Upper lobe of left lung (tissue), 4 donors: ENCODE results near the gene OR52A1.

Source experiments
- EP300 ChIP-seq, 4 donors: sonication (generic); formaldehyde crosslinking; IDR thresholded peaks; one replicate each; pipeline ENCODE4 v1.5.1; 2017; ENCODE audit warnings: antibody characterized with exemption in 4 of 4, control low read depth in 2 of 4
- POLR2A ChIP-seq, 4 donors: fragments of 450-650 bp; IDR thresholded peaks; one replicate each; pipeline ENCODE4 v1.5.1; 2016 to 2017; ENCODE audit warnings: antibody characterized with exemption in 4 of 4, mild to moderate bottlenecking in 2 of 4
- TF ChIP-seq, protein P1 (sequence below), 6 experiments: fragments of 450-650 bp in 4 of 6; fragments of 200-600 bp in 2 of 6; sonication (generic) in 2 of 6; IDR thresholded peaks; one replicate each; pipeline ENCODE4 v1.5.1; 2016 to 2019; ENCODE audit warnings: antibody characterized with exemption in 6 of 6

DNA sequence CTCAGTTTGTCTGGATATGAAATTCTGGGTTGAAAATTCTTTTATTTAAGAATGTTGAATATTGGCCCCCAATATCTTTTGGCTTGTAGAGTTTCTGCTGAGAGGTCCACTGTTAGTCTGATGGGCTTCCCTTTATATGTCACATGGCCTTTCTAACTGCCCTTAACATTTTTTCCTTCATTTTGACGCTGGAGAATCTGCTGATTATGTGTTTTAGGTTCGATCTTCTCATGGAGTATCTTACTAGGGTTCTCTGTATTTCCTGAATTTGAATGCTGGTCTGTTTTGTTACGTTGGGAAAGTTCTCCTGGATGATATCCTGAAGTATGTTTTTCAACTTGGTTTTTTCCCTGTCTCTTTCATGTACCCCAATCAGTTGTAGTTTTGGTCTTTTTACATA, 39.2 kb downstream of the OR52A1 start:
- TF ChIP-seq, protein P1, sequence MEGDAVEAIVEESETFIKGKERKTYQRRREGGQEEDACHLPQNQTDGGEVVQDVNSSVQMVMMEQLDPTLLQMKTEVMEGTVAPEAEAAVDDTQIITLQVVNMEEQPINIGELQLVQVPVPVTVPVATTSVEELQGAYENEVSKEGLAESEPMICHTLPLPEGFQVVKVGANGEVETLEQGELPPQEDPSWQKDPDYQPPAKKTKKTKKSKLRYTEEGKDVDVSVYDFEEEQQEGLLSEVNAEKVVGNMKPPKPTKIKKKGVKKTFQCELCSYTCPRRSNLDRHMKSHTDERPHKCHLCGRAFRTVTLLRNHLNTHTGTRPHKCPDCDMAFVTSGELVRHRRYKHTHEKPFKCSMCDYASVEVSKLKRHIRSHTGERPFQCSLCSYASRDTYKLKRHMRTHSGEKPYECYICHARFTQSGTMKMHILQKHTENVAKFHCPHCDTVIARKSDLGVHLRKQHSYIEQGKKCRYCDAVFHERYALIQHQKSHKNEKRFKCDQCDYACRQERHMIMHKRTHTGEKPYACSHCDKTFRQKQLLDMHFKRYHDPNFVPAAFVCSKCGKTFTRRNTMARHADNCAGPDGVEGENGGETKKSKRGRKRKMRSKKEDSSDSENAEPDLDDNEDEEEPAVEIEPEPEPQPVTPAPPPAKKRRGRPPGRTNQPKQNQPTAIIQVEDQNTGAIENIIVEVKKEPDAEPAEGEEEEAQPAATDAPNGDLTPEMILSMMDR (IDR thresholded peaks at IDR 0.05), result no peak
- TF ChIP-seq EP300 (IDR thresholded peaks at IDR 0.05) (no peak), POLR2A (IDR thresholded peaks at IDR 0.05) (no peak)
